Right atrium auricular region (tissue), 2 donors: ENCODE results near the gene VPS33B. TPM values are rescaled to one million over a fixed set of nuclear protein-coding genes. Genes with fewer than 3 reads are reported as not detected.

Source experiments
- DNase-seq: peaks from one replicate; pipeline ENCODE4 v3.0.0-alpha.2; 2019; ENCODE audit warnings: low spot score
- H3K27ac ChIP-seq, 2 donors: fragments of 200-600 bp; sonication (generic); 1 replicate in 1 of 2; 2 replicates in 1 of 2; pipeline ENCODE4 v1.5.1; 2016 to 2019
- H3K27me3 ChIP-seq, 2 donors: fragments of 200-600 bp; sonication (generic); one replicate each; pipeline versions ENCODE4 v1.5.1 to v1.6.0; 2017 to 2019
- H3K36me3 ChIP-seq: fragments of 200-600 bp; sonication (generic); one replicate; pipeline ENCODE4 v1.5.1; 2016
- H3K4me1 ChIP-seq, 2 donors: fragments of 200-600 bp; sonication (generic); one replicate each; pipeline versions ENCODE4 v1.5.1 to v1.6.0; 2017 to 2019
- H3K4me3 ChIP-seq, 2 donors: fragments of 200-600 bp; sonication (generic); 1 replicate in 1 of 2; 2 replicates in 1 of 2; pipeline ENCODE4 v1.5.1; 2017 to 2019; ENCODE audit warnings: mild to moderate bottlenecking in 1 of 2, moderate library complexity in 1 of 2
- H3K9me3 ChIP-seq, 2 donors: fragments of 200-600 bp; sonication (generic); one replicate each; pipeline ENCODE4 v1.5.1; 2019
- CTCF ChIP-seq, 2 donors: fragments of 200-600 bp; sonication (generic); IDR thresholded peaks; one replicate each; pipeline ENCODE4 v1.5.1; 2019; ENCODE audit warnings: antibody characterized with exemption in 2 of 2
- total RNA-seq, 2 donors: library from RNA; depleted of rRNA; stranded (reverse); fragments of >200 nt; gene quantifications; one replicate each; pipeline ENCODE4 v1.1.0, GENCODE V29; 2016

VPS33B gene
- total RNA-seq, 2 donors from 2014 or later: 5.8 to 6.1 TPM

- H3K27me3 ChIP-seq: no peaks in the 10 kb centered on the region
- H3K9me3 ChIP-seq: no peaks in the 10 kb centered on the region
- peaks cover 27% of the 10 kb centered on the region for H3K36me3 ChIP-seq
- peaks cover 3 to 47% of the 10 kb centered on the region in 2 donors for H3K4me1 ChIP-seq
- DNase-seq: no peak
- peak overlapping the region in 1 of 2 donors; percentile 85 for H3K4me3 ChIP-seq
- TF ChIP-seq CTCF (IDR thresholded peaks at IDR 0.05): no peak
- H3K27ac ChIP-seq: no peak overlapping the region
These were observed 66.6 kb downstream of the VPS33B start for GRCh38 chr15:90955624-90956273.

- H3K4me1 ChIP-seq: peaks cover 3 to 39% of the 10 kb centered on the region in 2 donors
- TF ChIP-seq CTCF (IDR thresholded peaks at IDR 0.05): no peak
- peak; percentile 98 for DNase-seq
- peak within 1 kb of the TSS; percentile 89 to 94 for H3K27ac ChIP-seq
- peaks cover 34% of the 10 kb centered on the region for H3K36me3 ChIP-seq
- H3K27me3 ChIP-seq: no peaks in the 10 kb centered on the region
- H3K4me3 ChIP-seq: peak within 1 kb of the TSS; percentile 70 to 85
- no peaks in the 10 kb centered on the region for H3K9me3 ChIP-seq
These were observed 67.4 kb downstream of the VPS33B start, which contains the start of gene RCCD1 for GRCh38 chr15:90954712-90955623. Gene RCCD1 (plus strand): TSS chr15:90954884. CDS start chr15:90956735, 1,851 bp downstream.

- Histone ChIP-seq H3K9me3 (no peaks in the 10 kb centered on the region), H3K27ac (peak overlapping the region; percentile 89 to 94), H3K36me3 (peaks cover 42% of the 10 kb centered on the region), H3K27me3 (no peaks in the 10 kb centered on the region), H3K4me1 (peaks cover 3 to 33% of the 10 kb centered on the region in 2 donors), H3K4me3 (peak overlapping the region in 1 of 2 donors; percentile 85)
- no peak for TF ChIP-seq CTCF (IDR thresholded peaks at IDR 0.05)
- DNase-seq: no peak
These were observed 68.3 kb downstream of the VPS33B start for GRCh38 chr15:90953947-90954711.

- H3K4me1 ChIP-seq: peaks cover 3 to 31% of the 10 kb centered on the region in 2 donors
- H3K36me3 ChIP-seq: peaks cover 51% of the 10 kb centered on the region
- DNase-seq: no peak
- no peaks in the 10 kb centered on the region for H3K27me3 ChIP-seq
- no peak overlapping the region for H3K4me3 ChIP-seq
- TF ChIP-seq CTCF (IDR thresholded peaks at IDR 0.05): no peak
- no peaks in the 10 kb centered on the region for H3K9me3 ChIP-seq
- no peak overlapping the region for H3K27ac ChIP-seq
These were observed 69.3 kb downstream of the VPS33B start for GRCh38 chr15:90952901-90953677.

- Histone ChIP-seq H3K9me3 (no peaks in the 10 kb centered on the region), H3K27me3 (no peaks in the 10 kb centered on the region), H3K4me1 (peaks cover 0 to 9% of the 10 kb centered on the region in 2 donors), H3K4me3 (no peak overlapping the region), H3K27ac (no peak overlapping the region), H3K36me3 (peaks cover 73% of the 10 kb centered on the region)
- no peak for TF ChIP-seq CTCF (IDR thresholded peaks at IDR 0.05)
- no peak for DNase-seq
These were observed 71.7 kb downstream of the VPS33B start for GRCh38 chr15:90950676-90951075.
